Measurements from ENCODE around the gene PBX4.
A peak's percentile ranks its signal among the peaks of the same experiment; 100 is the strongest.

Gene PBX4

DNA sequence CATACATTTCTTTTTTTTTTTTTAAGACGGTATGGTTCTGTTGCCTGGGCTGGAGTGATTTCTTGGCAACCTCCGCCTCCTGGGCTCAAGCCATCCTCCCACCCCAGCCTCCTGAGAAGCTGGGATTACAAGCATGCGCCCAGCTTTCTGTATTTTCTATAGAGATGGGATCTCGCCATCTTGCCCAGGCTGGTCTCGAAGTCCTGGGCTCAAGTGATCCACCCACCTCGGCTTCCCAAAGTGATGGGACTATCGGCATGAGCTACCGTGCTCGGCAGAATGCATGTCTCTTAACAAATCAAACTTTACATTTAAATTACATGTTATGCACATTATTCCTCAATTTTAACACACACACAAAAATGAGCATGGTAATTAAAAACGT lies 101.3 kb downstream of the PBX4 start:
- no peak for DNase-seq

DNA sequence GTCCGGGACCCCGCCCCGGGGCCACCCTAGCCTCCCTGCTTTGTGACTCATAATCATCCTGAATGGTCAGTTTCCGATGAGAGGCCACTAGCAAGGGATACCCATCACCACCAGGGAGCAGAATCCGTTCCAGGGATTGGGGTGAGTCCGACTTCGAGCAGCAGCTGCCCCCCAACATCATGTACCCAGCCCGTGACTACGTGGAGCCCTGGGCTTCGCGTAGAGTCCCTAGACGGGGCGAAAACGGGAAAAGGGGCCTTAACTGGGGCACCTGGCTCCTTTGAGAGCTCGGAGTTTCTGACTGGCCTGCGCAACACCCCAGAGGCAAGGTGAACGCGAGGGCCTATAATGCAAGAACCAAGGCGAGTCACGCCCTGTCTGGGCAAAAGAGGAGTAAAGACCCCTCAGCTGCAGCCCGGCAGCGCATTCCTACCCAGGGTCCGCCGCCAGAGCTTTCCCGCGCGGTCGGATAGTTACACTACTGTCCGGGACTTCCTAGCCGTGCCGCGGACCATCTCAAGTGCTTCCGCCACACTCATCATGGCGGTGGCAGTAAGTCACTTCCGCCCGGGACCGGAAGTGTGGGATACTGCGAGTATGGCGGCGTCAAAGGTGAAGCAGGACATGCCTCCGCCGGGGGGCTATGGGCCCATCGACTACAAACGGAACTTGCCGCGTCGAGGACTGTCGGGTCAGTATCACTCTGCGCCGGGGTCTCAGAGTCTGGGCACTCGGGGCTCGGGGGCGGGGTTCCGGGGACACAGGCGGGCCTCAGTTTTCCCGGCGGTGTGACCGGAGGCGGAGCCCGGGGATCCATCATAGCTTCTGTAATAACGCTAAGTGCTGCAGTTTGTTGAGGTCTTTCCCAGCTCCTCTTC lies 102.6 kb downstream of the PBX4 start, which contains the start of gene NDUFA13:
NDUFA13 (plus strand) TSS at position 584 of the 878 bp plus-strand sequence; CDS start at position 598, 14 bp downstream.
- DNase-seq, result peak; percentile 100

DNA sequence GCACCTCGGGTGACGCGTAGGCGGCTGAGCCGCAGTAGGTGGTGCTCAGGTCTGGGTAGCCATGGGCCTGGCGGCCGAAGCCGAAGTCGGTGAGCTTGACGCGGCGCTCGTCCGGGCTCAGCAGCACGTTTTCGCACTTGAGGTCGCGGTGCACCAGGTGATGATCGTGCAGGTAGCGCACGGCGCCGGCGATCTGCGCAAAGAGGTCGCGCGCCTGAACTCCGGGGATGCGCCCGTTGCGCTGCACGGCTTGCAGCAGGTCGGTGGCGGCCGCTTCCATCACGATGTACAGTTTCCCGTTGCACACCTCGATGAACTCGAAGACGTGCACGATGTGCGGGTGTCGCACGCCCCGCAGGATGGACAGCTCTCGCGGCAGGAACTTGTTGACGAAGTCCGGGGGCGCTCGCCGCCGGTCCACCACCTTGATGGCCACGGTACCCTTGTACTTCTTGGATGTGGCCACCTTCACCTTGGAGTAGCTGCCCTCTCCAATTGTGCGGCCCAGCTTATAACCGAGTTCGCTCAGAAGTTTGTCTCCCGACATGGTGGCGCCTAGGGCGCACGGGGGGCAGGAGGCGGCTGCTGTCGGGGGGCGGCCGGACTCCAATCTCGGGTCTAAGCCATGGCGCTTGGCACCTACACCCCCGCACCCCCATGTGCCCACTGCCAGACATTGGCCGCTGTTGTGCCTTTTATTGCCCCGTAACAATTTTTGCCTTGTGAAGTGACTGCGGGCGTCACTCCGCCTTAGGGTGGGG lies 103.4 kb downstream of the PBX4 start, which contains the start of gene TSSK6:
TSSK6 (minus strand) TSS at position 668 of the 761 bp plus-strand sequence; CDS start at position 547, 121 bp downstream.
- no peak for DNase-seq

DNA sequence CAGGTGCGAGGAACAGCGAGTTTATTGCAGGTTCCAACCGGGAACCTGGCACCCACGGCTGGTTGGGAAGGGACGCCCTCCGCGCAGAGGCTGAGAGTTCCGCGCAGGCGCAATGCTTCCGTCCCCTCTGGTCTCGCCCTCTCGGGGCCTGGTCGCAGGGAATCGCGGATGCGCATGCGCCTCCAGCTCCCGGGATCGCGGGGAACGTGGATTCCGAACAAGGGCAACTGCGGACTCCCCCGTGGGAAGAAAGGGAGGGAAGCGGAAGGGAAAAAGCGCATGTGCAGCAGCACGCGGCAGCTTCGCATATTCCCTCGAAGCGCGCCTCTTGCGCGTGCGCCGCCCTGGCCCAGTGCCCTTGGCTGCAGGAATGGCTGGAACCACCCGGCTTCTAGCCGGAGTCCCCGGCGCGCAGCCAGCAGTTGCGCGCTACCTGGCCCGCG lies 104.3 kb downstream of the PBX4 start:
- no peak for DNase-seq

DNA sequence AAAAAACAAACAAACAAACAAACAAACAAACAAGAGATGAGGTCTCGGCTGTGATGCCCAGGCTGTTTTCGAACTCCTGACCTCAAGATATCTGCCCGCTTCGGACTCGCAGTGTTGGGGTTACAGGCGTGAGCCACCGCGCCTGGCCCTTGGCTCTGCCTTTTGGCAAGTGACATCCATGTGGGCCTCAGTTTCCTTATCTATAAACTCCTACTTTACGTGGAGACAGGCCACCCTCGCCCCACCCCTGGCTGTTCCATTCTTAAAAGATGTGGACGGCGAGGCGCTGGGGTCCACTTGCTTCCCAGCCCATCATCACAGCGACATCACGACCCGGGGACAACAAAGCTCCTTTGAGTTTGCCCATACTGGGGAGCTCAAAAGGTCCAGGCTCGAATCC lies 104.8 kb downstream of the PBX4 start:
- DNase-seq, result no peak

Measured in OCI-M1 (cell line).